H54 (cell line): Measurements from ENCODE around the gene HAND1.

Experiments
- DNase-seq: peaks from one replicate; pipeline ENCODE4 v3.0.0; 2011; ENCODE audit warnings: low spot score, mixed read lengths; ENCODE audit not compliant: insufficient read length
- FAIRE-seq: peaks from 3 replicates; lab custom pipeline; 2011; peaks lifted over from hg19 to GRCh38; lab: Jason Lieb, UNC
- POLR2A ChIP-seq: IDR thresholded peaks from 2 replicates; pipeline ENCODE4 v1.6.1; 2011; ENCODE audit warnings: low read depth, mild to moderate bottlenecking, low read length

The HAND1 gene

DNA sequence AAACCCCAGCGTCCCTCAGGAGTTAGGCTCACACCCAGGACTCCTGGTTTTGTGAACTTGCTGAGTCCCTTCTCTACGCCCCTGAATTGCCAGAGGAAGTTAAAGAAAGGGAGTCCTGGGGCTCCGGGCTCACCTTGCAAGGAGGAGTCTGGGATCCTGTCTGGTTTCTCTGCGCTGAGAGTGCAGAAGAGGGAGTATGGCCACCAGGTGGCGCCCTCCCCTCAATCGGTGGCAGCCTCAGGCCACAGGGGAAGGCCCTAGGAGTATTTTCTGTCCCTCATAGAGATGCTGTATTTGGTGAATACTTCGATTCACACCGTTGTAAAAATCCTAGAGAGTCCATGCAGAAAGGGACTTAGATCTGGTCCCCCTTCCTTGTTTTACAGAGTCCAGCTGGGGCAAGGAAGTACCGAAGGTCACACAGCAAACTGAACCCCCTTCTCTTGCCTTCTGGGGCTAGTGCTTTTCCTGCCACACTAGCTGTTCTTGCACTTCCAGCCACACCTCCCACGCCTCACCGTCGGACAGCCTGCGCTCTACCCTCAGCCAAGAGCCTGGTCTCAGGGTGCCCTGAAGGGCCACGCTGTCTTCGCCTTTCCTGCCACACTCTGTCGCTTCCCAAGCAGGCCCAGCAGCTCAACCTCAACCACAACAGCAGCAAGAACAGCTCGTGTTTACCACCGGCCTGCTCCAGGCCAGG lies 10.2 kb downstream of the HAND1 start:
- no peak for TF ChIP-seq POLR2A
- DNase-seq: peak; percentile 91
- no peak for FAIRE-seq

DNA sequence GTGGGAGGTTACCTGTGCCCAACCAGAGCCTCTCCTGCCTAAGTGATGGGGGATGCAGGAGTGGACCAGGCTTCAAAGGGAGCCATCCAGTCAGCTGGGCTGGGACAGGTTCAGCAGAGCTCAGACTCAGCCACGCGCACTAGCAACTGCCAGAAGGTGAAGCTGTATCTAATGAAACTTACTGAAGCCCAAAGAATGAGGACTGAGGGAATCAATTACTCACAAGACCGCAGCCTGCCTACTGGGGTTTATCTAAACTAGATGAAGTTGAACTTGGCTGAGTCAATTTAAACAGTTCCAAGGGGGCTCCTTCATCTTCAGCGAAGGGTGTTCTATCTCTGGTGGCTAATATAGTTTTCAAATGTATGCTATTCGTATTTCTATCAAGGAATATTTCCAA lies 11.4 kb downstream of the HAND1 start:
- no peak for TF ChIP-seq POLR2A
- DNase-seq (no peak), FAIRE-seq (no peak)

DNA sequence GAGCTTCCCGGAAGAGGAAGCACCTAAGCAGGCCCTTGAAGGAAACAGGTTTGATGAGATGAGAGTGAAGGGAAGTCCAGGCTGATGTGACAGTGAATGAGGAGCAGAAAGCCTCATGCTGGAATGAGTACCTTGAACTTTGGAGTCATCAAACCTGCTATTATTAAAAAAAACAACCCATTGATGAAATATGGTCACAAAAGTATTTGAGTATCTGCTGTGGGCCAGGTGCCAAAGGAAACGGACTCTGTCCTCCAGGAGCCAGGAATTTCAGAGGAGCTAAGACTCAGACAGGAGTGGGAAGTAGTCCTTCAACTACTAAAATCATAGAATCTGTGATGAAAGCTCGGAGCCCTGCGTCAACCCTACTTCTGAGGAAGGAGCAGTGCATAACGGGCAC lies 11.9 kb downstream of the HAND1 start:
- TF ChIP-seq POLR2A: no peak
- no peak for FAIRE-seq
- DNase-seq: no peak

DNA sequence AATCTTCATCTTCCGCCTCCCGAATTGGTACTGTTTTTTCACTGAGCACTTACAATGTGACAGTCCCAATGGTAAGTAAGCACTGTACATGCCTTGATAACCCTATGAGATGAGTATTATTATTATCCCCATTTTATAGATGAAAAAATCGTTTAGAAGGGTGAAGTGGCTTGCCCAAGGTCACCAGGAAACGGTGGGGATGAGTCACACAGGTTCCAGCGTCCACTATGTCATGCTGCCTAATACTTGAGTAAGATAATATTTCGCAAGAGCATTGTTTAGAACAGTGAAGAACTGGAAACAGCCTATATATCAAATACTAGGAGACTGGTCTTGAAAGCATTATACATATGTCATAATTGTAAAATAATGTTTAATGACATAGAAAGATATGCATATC lies 12.9 kb downstream of the HAND1 start:
- no peak for TF ChIP-seq POLR2A
- DNase-seq (no peak), FAIRE-seq (no peak)

DNA sequence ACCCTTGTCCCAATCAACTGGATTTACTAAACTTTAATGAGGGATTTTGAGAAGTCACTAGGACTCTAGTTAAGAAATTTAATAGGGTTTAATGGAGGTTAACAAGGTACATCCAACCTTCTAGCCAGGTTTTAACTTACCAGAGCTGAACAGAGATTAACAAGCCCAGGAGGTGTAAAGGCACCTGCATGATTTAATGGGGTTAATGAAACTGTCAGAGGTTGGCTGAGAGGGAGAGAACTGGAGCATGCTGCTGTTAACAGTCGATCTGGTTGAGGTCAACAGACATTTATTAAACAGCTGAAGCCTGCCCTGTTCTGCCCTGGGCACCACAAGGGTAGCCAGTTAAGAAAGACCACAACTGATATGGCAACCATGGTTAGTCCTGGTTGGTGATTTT lies 13.6 kb downstream of the HAND1 start:
- no peak for TF ChIP-seq POLR2A
- DNase-seq (no peak), FAIRE-seq (no peak)

DNA sequence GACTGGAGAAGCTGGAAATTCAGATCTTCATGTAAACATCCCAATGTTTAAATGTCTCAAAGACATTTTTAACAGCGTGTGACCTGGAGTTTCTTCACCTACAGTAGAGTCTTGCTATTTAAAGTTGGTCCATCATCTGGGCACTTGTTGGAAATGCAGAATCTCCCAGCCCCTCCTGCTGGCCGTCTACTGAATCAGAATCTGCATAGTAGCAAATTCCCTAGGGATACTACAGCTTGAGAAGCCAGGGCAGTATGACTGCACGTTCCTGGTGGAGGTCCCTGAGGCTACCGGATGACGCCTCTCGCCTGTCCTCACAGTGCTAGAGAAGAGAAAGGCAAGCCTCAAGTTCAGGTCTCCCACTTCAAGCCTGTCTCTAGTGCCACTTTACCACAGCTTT lies 16.5 kb downstream of the HAND1 start:
- DNase-seq (no peak), FAIRE-seq (no peak)
- TF ChIP-seq POLR2A: no peak

DNA sequence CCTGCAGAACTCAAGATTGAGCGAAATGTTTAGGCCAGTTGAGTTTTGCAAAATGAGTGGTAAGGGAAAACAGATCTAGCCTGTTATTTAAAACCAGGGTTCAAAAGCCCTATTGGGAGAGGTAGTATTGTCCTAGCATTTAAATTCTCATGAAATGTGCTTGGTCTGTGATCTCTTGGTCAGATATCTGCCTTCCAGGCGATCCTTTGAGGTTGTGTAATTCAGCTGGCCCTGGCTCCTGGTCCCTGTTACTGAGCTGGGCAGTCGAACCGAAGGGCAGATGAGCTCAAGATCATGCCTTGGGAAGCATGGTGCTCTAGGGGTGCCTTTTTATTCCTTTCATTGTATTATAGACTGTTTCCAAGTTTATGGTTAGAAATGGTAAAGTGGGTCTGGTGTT lies 17.9 kb downstream of the HAND1 start:
- TF ChIP-seq POLR2A: no peak
- DNase-seq: no peak
- FAIRE-seq: no peak

DNA sequence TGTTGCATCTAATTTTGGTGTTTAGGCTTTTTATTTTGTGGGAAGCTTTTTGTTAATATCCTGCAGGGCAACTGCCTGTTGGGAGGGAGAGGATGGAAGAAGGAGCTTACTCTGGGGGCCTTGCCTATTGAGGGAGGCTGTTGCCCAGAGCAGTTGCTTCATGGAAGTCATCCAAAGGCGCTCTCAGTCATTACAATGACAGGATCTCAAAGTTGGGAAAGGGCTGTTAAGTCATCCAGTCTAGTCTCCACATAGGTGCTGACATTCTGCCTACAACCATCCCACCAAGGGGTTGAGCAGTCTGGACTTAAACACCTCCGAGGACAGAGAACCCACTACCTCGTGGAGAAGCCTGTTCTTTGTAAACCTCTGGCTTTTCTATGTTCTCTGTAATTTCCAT lies 19.0 kb downstream of the HAND1 start:
- FAIRE-seq (no peak), DNase-seq (no peak)
- TF ChIP-seq POLR2A: no peak

DNA sequence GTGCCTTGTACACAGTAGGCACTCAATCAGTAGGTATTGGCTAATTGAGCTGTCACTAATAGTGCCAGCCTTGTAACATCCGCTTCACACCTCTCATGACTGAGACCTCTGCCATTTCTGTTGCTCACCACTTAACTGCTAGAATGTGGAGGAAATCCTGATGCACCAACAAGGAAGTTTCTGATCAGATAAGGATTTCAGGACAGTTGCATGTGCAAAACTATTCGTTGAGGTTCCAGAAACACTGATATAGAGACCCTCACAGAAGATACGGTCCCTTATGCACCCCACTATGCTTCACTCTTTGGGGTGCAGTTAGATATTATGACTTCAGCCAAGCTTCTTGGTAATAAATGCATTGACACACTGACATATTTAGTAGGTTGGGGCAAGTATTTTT lies 21.5 kb downstream of the HAND1 start:
- no peak for FAIRE-seq
- DNase-seq: no peak
- no peak for TF ChIP-seq POLR2A

DNA sequence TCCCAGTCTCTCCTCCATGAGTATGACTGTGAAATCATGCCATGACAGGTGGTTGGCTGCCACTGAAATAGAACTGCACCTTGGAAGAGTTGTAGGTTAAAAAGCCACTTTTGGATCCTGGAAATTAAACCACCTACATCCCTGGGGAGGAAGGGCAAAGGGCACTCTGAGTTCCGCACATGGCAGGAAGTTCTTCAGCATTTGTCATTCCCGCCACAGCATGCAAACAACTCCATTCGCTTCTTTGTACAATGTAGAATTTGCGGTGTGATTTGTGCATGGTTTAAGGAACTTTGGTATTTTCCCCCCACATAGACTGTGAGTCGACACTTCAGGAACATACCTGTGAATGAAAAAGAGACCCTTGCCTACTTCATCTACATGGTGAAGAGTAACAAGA lies 22.4 kb downstream of the HAND1 start:
- no peak for FAIRE-seq
- TF ChIP-seq POLR2A: no peak

DNA sequence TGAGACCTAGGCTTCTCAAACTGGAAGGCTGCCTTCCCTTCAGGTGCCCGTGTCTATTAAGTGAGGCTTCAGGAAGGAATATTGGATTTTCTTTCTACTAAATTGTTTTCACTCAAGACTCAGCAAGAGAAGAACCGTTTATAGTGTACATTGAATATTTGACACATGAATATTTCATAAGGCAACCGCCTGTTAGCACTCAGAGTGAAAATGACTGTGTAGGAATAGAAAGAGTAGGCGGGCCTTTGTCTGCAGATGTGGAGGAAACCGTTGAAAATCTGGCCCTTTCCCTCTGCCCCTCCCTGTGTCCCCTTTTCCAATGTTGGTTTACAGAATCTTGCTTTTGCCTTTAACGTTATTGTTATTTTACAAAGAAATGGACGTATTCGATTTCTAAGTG lies 26.1 kb downstream of the HAND1 start:
- FAIRE-seq: no peak
- no peak for DNase-seq
- TF ChIP-seq POLR2A: no peak

More for the DNA sequence above, 22.4 kb downstream of the HAND1 start:
- DNase-seq: no peak

DNA sequence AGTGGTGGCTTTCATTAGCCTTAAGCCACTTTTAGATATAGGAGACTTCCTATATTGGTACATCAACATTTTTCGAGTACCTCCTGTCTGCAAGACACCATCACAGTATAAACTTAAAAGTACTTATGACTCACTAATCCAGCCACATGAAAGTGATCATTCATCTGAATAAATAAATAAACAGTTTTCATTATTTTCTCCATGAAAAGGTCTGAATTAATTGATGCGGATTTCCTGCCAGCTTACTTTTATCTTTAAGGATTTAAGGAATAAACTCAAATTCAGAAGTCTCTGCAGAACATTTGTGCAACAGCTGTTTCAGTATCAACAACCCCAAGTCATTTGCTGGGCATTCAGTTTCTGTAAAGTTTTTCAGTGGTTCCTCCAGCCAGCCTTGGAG lies 28.2 kb downstream of the HAND1 start:
- FAIRE-seq: no peak
- DNase-seq: no peak
- no peak for TF ChIP-seq POLR2A

DNA sequence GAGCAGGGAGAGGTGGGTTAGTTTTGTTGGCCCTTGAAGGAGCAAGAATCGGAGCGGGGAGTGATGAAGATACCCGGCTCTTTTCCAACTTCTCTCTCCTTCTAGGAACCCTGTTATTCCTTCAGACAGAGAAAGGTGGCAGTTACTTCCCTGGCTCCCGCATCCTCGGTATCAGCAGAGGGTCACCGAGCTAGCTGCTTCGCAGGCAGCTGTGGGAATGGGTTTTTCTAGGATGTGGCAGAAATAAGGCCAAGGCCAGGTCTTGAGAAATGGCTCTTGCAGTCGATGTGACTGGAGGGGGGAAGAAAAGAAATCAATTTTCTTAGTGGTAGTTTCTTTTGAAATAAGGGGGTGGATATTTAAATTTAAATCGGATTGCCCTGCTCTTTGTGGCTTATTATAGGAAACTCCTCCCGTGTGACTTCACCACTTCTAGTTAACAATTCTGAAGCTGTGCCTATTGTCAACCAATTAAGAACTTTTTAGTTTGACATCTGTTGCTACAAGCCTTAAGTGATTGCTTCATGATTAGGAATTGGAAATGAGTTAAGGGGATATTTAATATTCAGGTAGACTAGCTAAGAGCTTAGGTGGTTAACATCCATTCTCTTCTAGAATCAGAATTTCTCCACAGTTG lies 30.8 kb downstream of the HAND1 start:
- TF ChIP-seq POLR2A: no peak
- no peak for DNase-seq
- FAIRE-seq: no peak

DNA sequence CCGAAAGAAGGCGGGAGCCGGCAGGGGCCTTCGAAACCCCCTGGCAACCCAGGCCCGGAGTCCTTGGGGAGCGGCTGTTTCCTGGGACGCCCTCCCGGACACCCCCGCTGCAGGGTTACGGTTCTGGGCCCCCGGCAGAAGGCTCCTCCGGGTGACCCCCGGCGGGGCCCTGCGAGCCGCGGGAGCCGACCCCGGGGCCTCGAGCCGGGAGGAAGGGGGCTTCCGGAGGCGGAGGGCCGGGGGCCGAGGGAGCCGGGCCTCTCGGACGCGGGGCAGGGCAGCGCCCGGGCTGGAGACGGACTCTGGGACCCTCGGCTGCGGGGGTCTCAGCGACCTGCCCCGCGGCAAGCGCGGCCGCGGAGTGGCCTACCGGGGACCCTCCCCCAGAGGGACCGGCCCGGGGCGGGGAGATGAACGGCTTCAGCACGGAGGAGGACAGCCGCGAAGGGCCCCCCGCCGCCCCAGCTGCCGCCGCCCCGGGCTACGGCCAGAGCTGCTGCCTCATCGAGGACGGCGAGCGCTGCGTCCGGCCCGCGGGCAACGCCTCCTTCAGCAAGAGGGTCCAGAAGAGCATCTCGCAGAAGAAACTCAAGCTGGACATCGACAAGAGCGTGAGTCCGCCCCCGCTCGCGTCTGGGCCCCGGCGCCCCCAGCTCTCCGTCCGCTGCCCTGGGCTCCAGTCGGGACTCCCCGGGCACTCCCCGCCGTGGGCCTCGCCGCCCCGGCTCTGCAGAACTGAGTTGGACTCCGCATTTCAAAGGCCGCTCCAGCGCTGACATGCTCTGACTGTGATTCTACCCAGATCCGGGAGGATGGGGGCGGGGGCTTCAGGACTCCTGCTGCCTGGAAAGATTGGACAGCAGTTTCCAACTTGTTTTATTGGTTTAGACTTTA lies 31.6 kb downstream of the HAND1 start:
- peak; percentile 33; the same call in 1 of the 2 replicates for TF ChIP-seq POLR2A
- peak; percentile 54 for DNase-seq
- FAIRE-seq: no peak
